GM20000 (cell line): ENCODE data around the gene CERT1.
"Not testable (repeated sequence)": the region's sequence is repeated elsewhere in the genome, so short reads cannot be mapped to it uniquely, and the experiment has no call there.

ENCODE experiments used
- DNase-seq: peaks from one replicate; pipeline ENCODE4 v3.0.0; 2012; ENCODE audit warnings: low spot score
- CTCF ChIP-seq: IDR thresholded peaks from 2 replicates; pipeline ENCODE4 v1.5.1; 2012; ENCODE audit warnings: mild to moderate bottlenecking, control low read depth; ENCODE audit errors: extremely low read depth, missing control alignments

Gene CERT1

GRCh38 chr5:75498208-75498777 is 13.1 kb downstream of the CERT1 start:
- TF ChIP-seq CTCF = no peak
- no peak for DNase-seq

- TF ChIP-seq CTCF = no peak
- DNase-seq = no peak
Observed at GRCh38 chr5:75496026-75496425, 15.4 kb downstream of the CERT1 start.

- TF ChIP-seq CTCF = no peak
- no peak for DNase-seq
Observed at GRCh38 chr5:75491621-75492020, 19.8 kb downstream of the CERT1 start.

GRCh38 chr5:75489847-75490246 is 21.6 kb downstream of the CERT1 start:
- not testable (repeated sequence) for DNase-seq

- no peak for TF ChIP-seq CTCF
- DNase-seq = no peak
Observed at GRCh38 chr5:75484605-75485004, 26.8 kb downstream of the CERT1 start.

- TF ChIP-seq CTCF = no peak
- DNase-seq = no peak
Observed at GRCh38 chr5:75482482-75482881, 28.9 kb downstream of the CERT1 start.

GRCh38 chr5:75481024-75481423 is 30.4 kb downstream of the CERT1 start:
- TF ChIP-seq CTCF = no peak
- no peak for DNase-seq

GRCh38 chr5:75475364-75475763 is 36.1 kb downstream of the CERT1 start:
- DNase-seq = no peak
- no peak for TF ChIP-seq CTCF
